GM18499 (cell line): ENCODE measurements around the gene ERVMER34-1.

Experiments used
- ATAC-seq: cut with Tn5 transposase; IDR thresholded peaks from one replicate; pipeline ENCODE4 v1.9.1; 2021; ENCODE audit warnings: moderate number of reproducible peaks; ENCODE audit not compliant: insufficient read depth, unreplicated experiment

The ERVMER34-1 gene

GRCh38 chr4:52726826-52727580, 24.2 kb downstream of the ERVMER34-1 start:
- ATAC-seq: no peak

- peak; percentile 81 for ATAC-seq
Observed at GRCh38 chr4:52721968-52722815, 29.0 kb downstream of the ERVMER34-1 start.

GRCh38 chr4:52718123-52718522, 33.1 kb downstream of the ERVMER34-1 start:
- ATAC-seq: no peak

GRCh38 chr4:52716364-52717151, 34.7 kb downstream of the ERVMER34-1 start:
- ATAC-seq: no peak

GRCh38 chr4:52715914-52716313, 35.3 kb downstream of the ERVMER34-1 start:
- ATAC-seq: no peak

GRCh38 chr4:52715255-52715897, 35.8 kb downstream of the ERVMER34-1 start:
- no peak for ATAC-seq

- no peak for ATAC-seq
Observed at GRCh38 chr4:52714597-52715254, 36.5 kb downstream of the ERVMER34-1 start.

- ATAC-seq: no peak
Observed at GRCh38 chr4:52713456-52713937, 37.7 kb downstream of the ERVMER34-1 start.

GRCh38 chr4:52712251-52713130, 38.7 kb downstream of the ERVMER34-1 start:
- peak; percentile 70 for ATAC-seq

- peak; percentile 9 for ATAC-seq
Observed at GRCh38 chr4:52711834-52712250, 39.4 kb downstream of the ERVMER34-1 start.

- no peak for ATAC-seq
Observed at GRCh38 chr4:52711272-52711671, 40.0 kb downstream of the ERVMER34-1 start.

GRCh38 chr4:52709155-52709554, 42.1 kb downstream of the ERVMER34-1 start:
- no peak for ATAC-seq

- no peak for ATAC-seq
Observed at GRCh38 chr4:52704661-52705060, 46.6 kb downstream of the ERVMER34-1 start.

- no peak for ATAC-seq
Observed at GRCh38 chr4:52704133-52704532, 47.1 kb downstream of the ERVMER34-1 start.

- ATAC-seq: peak; percentile 94
Observed at GRCh38 chr4:52701207-52701606, 50.0 kb downstream of the ERVMER34-1 start.

- ATAC-seq: no peak
Observed at GRCh38 chr4:52694936-52695335, 56.3 kb downstream of the ERVMER34-1 start.

GRCh38 chr4:52693492-52693891, 57.7 kb downstream of the ERVMER34-1 start:
- ATAC-seq: no peak
